ENCODE measurements around the gene ZC3H18. TPM values are rescaled to one million over a fixed set of nuclear protein-coding genes. Genes with fewer than 3 reads are reported as not detected.

ZC3H18 gene
- total and polyA plus RNA-seq, 10 of the 15 experiments (the other 5 are each of a cell fraction or from before 2014, with no cell fraction given) = 1.0 to 58.3 (median 22.4) TPM

- no peak for TF ChIP-seq USF2 (IDR thresholded peaks at IDR 0.05; ENCODE audit: borderline replicate concordance, low read depth, low read length)
These were observed 79.9 kb downstream of the ZC3H18 start (continued) for GRCh38 chr16:88649924-88650748.

GRCh38 chr16:88650749-88651275 is 80.6 kb downstream of the ZC3H18 start, which contains the start of gene CYBA:
TSS of gene CYBA (minus strand) at chr16:88651053. CDS start at chr16:88651013, 40 bp downstream.
- no TSS peak for BruUV-seq (replicated peaks)
- Histone ChIP-seq H3K9ac (ENCODE audit: control insufficient read depth, insufficient read depth, low read length) (peak within 1 kb of the TSS; percentile 87), H4K20me1 (ENCODE audit: control insufficient read depth, insufficient read depth) (peaks cover 3% of the 10 kb centered on the region; the same call in 1 of the 2 replicates), H3K9me3 (replicated peaks; ENCODE audit: control insufficient read depth, insufficient read depth, low read length) (no peaks in the 10 kb centered on the region), H3K27me3 (replicated peaks in 1 of 2; ENCODE audit: control insufficient read depth in 2 of 2, insufficient read depth in 2 of 2, low read length in 1 of 2) (no peaks in the 10 kb centered on the region), H3K79me2 (ENCODE audit: control insufficient read depth, insufficient read depth, low read length) (peaks cover 36% of the 10 kb centered on the region), H3K4me3 (peak within 1 kb of the TSS; percentile 98), H3K4me2 (ENCODE audit: control insufficient read depth, insufficient read depth) (peak within 1 kb of the TSS; percentile 95), H3K36me3 (ENCODE audit: control insufficient read depth in 2 of 2, insufficient read depth in 2 of 2, low read length in 1 of 2) (peaks cover 0 to 9% of the 10 kb centered on the region in 2 experiments), H3K27ac (ENCODE audit: control insufficient read depth, insufficient read depth) (peak within 1 kb of the TSS; percentile 96), H2AFZ (ENCODE audit: control insufficient read depth, low read depth, low read length) (peak within 1 kb of the TSS; percentile 12; the same call in 1 of the 2 replicates), H3K4me1 (ENCODE audit: control insufficient read depth, insufficient read depth, low read length) (peaks cover 22% of the 10 kb centered on the region)
- ChIA-PET POLR2A (interaction anchor here (0.5 to 2.6 kb wide), 6 partner anchors 11 to 432 kb away, joined by 3 to 8 read pairs (median 6); partner anchors contain the start of gene MVD), RAD21 (ENCODE audit: unreplicated experiment) (interaction anchor here (1.2 kb wide), 1 partner anchor 15 kb away, joined by 3 read pairs; no protein-coding TSS in a partner anchor), SMC1A (ENCODE audit: uncharacterized antibody, unreplicated experiment) (no interaction called here), CTCF (no interaction called here)
- 1% methylated on average over 28 of the region's 41 CpGs for WGBS (ENCODE audit: insufficient coverage, insufficient replicate concordance, low lambda C conversion rate, missing lambda C conversion rate)
- DNase-seq (ENCODE audit: low read depth, low spot score) (peak; percentile 49), ATAC-seq (peak; percentile 84), FAIRE-seq (peak; percentile 31)
- in situ Hi-C loops (cut with MboI) = no loop called here
- intact Hi-C loops (cut with micrococcal nuclease; ENCODE audit: unreplicated experiment) = loop anchor here (1.0 to 5.0 kb wide), 4 partner anchors 12 to 161 kb away; partner anchors contain the start of genes APRT, CTU2, MVD and RNF166
- TF ChIP-seq MYC (IDR thresholded peaks at IDR 0.05; ENCODE audit: insufficient read depth, insufficient read length, insufficient replicate concordance, low read length, severe bottlenecking) (peak; percentile 55), POLR2A (IDR thresholded peaks at IDR 0.05; ENCODE audit: low read depth, low read length) (peak; percentile 85), POU2F2 (IDR thresholded peaks at IDR 0.05; ENCODE audit: borderline replicate concordance, low read depth, low read length) (peak; percentile 87; the same call in 1 of the 3 replicates), RCOR1 (conservative IDR thresholded peaks at IDR 0.05; ENCODE audit: low read depth, low read length) (no peak), ZNF687 (IDR thresholded peaks at IDR 0.05) (peak; percentile 71; the same call in 1 of the 2 replicates), ZNF274 (IDR thresholded peaks at IDR 0.05; ENCODE audit: insufficient read depth, insufficient read length) (no peak), IRF4 (IDR thresholded peaks at IDR 0.05; ENCODE audit: low read depth, low read length) (no peak), BCLAF1 (IDR thresholded peaks at IDR 0.05) (no peak), EGR1 (IDR thresholded peaks at IDR 0.05; ENCODE audit: borderline replicate concordance in 1 of 2, low read depth in 2 of 2, low read length in 2 of 2) (peak in 1 of 2 experiments; percentile 54; a peak in 1 of 3 replicates), BRCA1 (IDR thresholded peaks at IDR 0.05; ENCODE audit: low read depth, low read length) (no peak), TCF3 (IDR thresholded peaks at IDR 0.05; ENCODE audit: borderline replicate concordance, insufficient read depth, low read depth, low read length) (peak; percentile 56; the same call in 1 of the 2 replicates)

Data from GM12878 (cell line).